Vagina (tissue), 2 donors: ENCODE measurements around the gene KCP. TPM values are rescaled to one million over a fixed set of nuclear protein-coding genes. Genes with fewer than 3 reads are reported as not detected.

ENCODE experiments used
- DNase-seq, 2 donors: peaks; one replicate each; pipeline ENCODE4 v3.0.0-alpha.2; 2017; ENCODE audit errors: extremely low spot score in 2 of 2
- H3K27ac ChIP-seq: fragments of 200-600 bp; sonication (generic); one replicate; pipeline ENCODE4 v1.5.1; 2019
- H3K27me3 ChIP-seq: fragments of 200-600 bp; sonication (generic); one replicate; pipeline ENCODE4 v1.5.1; 2019
- H3K36me3 ChIP-seq, 2 donors: fragments of 200-600 bp; sonication (generic); one replicate each; pipeline ENCODE4 v1.5.1; 2017 to 2019
- H3K4me1 ChIP-seq: fragments of 200-600 bp; sonication (generic); one replicate; pipeline ENCODE4 v1.5.1; 2019
- H3K4me3 ChIP-seq, 2 donors: fragments of 200-600 bp; sonication (generic); 1 replicate in 1 of 2; 2 replicates in 1 of 2; pipeline ENCODE4 v1.5.1; 2016 to 2019
- H3K9me3 ChIP-seq: fragments of 200-600 bp; sonication (generic); one replicate; pipeline ENCODE4 v1.5.1; 2019
- POLR2A ChIP-seq, 2 donors: fragments of 450-650 bp; IDR thresholded peaks; one replicate each; pipeline ENCODE4 v1.6.1; 2017; ENCODE audit warnings: antibody characterized with exemption in 2 of 2, mild to moderate bottlenecking in 2 of 2, moderate library complexity in 2 of 2
- POLR2AphosphoS5 ChIP-seq, 2 donors: sonication (generic); formaldehyde crosslinking; IDR thresholded peaks; one replicate each; pipeline ENCODE4 v1.9.0; 2017; ENCODE audit warnings: antibody characterized with exemption in 2 of 2, mild to moderate bottlenecking in 2 of 2, low read depth in 1 of 2; ENCODE audit not compliant: insufficient read depth in 1 of 2
- intact Hi-C: fragments of 100-400 bp; cut with DNase I; formaldehyde crosslinking; loops from one replicate; pipeline ENCODE4 v1.15.1; 2023
- total RNA-seq: library from RNA; depleted of rRNA; stranded (reverse); fragments of >200 nt; gene quantifications from one replicate; pipeline ENCODE4 v1.2.3, GENCODE V29; 2016
- TF ChIP-seq, protein P1 (sequence below), 3 experiments: fragments of 450-650 bp in 2 of 3; fragments of 200-600 bp in 1 of 3; sonication (generic) in 1 of 3; IDR thresholded peaks; one replicate each; pipeline ENCODE4 v1.5.1; 2017 to 2019; ENCODE audit warnings: antibody characterized with exemption in 3 of 3, mild to moderate bottlenecking in 2 of 3, moderate library complexity in 2 of 3

KCP gene
- total RNA-seq, 1 donor from 2014 or later = 1.2 TPM

- Histone ChIP-seq H3K9me3 (no peaks in the 10 kb centered on the region), H3K36me3 (no peaks in the 10 kb centered on the region), H3K4me1 (peaks cover 28% of the 10 kb centered on the region), H3K27me3 (no peaks in the 10 kb centered on the region), H3K4me3 (no peak overlapping the region), H3K27ac (no peak overlapping the region)
- no peak for DNase-seq
- no peak for TF ChIP-seq POLR2A (IDR thresholded peaks at IDR 0.05)
- intact Hi-C loops = no loop called here
Measured at GRCh38 chr7:128893251-128894100, 17.0 kb downstream of the KCP start.

DNA sequence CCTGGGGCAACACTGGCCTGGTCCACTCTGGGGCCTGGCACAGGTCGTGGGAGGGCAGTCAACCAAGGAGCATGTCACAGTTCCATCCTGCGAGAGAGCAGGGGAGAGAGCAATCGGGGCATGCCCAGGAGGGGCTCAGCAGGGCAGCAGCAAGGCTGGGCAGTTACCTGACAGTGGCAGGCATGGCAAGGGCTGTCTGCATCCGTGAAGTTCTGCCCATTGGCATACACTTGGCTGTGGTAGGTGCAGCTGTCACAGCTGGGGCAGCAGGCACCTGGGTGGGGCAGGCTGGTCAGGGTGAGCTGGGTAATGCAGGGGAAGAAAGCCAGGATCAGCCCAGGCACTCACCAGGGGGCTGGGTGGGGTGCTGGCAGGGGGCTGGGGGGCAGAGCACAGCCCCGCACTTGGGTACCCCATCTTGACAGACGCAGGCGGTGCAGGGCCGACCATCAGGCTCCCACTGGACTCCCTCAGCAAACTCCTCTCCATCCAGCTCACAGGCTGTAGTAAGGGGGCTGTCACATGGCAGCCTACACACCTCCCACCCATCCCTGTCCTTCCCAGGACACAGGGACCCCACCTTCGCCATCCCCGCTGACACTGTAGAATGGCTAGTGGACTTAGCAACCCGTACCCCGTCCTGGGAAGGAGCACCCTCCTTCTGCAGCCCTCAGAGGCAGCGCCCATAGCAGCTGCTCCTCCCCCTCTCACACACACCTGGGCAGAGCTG, 17.8 kb downstream of the KCP start:
- TF ChIP-seq POLR2A (IDR thresholded peaks at IDR 0.05) (no peak), POLR2AphosphoS5 (IDR thresholded peaks at IDR 0.05; ENCODE audit: insufficient read depth in 1 of 2, low read depth in 1 of 2) (no peak)
- TF ChIP-seq, protein P1, sequence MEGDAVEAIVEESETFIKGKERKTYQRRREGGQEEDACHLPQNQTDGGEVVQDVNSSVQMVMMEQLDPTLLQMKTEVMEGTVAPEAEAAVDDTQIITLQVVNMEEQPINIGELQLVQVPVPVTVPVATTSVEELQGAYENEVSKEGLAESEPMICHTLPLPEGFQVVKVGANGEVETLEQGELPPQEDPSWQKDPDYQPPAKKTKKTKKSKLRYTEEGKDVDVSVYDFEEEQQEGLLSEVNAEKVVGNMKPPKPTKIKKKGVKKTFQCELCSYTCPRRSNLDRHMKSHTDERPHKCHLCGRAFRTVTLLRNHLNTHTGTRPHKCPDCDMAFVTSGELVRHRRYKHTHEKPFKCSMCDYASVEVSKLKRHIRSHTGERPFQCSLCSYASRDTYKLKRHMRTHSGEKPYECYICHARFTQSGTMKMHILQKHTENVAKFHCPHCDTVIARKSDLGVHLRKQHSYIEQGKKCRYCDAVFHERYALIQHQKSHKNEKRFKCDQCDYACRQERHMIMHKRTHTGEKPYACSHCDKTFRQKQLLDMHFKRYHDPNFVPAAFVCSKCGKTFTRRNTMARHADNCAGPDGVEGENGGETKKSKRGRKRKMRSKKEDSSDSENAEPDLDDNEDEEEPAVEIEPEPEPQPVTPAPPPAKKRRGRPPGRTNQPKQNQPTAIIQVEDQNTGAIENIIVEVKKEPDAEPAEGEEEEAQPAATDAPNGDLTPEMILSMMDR (IDR thresholded peaks at IDR 0.05) = no peak
- Histone ChIP-seq H3K9me3 (no peaks in the 10 kb centered on the region), H3K27me3 (no peaks in the 10 kb centered on the region), H3K4me1 (peaks cover 28% of the 10 kb centered on the region), H3K4me3 (no peak overlapping the region), H3K27ac (no peak overlapping the region), H3K36me3 (no peaks in the 10 kb centered on the region)
- intact Hi-C loops = no loop called here
- no peak for DNase-seq

DNA sequence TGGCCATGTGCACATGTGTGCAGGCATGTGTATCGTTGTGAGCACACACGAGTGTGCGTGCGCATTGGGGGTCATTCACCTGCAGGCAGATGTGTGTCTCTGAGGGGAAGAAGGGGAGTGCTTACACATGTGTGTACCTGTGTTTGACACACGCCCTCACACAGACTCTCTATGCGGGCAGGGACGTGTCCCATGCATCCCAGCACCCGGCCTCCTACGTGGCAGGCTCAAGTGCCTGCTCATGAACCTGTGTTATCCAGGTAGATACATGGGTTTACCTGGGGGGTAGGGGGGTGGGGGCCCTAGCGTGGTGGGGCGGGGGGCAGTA, 18.6 kb downstream of the KCP start:
- Histone ChIP-seq H3K9me3 (no peaks in the 10 kb centered on the region), H3K36me3 (no peaks in the 10 kb centered on the region), H3K4me1 (peaks cover 28% of the 10 kb centered on the region), H3K27ac (no peak overlapping the region), H3K4me3 (no peak overlapping the region), H3K27me3 (no peaks in the 10 kb centered on the region)
- no peak for DNase-seq
- no peak for TF ChIP-seq POLR2A (IDR thresholded peaks at IDR 0.05)
- TF ChIP-seq, protein P1 (IDR thresholded peaks at IDR 0.05) = no peak
- intact Hi-C loops = no loop called here

- intact Hi-C loops = no loop called here
- Histone ChIP-seq H3K27ac (no peak overlapping the region), H3K27me3 (no peaks in the 10 kb centered on the region), H3K4me1 (peaks cover 28% of the 10 kb centered on the region), H3K9me3 (no peaks in the 10 kb centered on the region), H3K4me3 (peak overlapping the region; percentile 34 to 37), H3K36me3 (no peaks in the 10 kb centered on the region)
- TF ChIP-seq POLR2A (IDR thresholded peaks at IDR 0.05) = no peak
- TF ChIP-seq POLR2AphosphoS5 (IDR thresholded peaks at IDR 0.05; ENCODE audit: insufficient read depth in 1 of 2, low read depth in 1 of 2) = no peak
- TF ChIP-seq, protein P1 (IDR thresholded peaks at IDR 0.05) = no peak
- no peak for DNase-seq
Measured at GRCh38 chr7:128891110-128891941, 19.2 kb downstream of the KCP start.

DNA sequence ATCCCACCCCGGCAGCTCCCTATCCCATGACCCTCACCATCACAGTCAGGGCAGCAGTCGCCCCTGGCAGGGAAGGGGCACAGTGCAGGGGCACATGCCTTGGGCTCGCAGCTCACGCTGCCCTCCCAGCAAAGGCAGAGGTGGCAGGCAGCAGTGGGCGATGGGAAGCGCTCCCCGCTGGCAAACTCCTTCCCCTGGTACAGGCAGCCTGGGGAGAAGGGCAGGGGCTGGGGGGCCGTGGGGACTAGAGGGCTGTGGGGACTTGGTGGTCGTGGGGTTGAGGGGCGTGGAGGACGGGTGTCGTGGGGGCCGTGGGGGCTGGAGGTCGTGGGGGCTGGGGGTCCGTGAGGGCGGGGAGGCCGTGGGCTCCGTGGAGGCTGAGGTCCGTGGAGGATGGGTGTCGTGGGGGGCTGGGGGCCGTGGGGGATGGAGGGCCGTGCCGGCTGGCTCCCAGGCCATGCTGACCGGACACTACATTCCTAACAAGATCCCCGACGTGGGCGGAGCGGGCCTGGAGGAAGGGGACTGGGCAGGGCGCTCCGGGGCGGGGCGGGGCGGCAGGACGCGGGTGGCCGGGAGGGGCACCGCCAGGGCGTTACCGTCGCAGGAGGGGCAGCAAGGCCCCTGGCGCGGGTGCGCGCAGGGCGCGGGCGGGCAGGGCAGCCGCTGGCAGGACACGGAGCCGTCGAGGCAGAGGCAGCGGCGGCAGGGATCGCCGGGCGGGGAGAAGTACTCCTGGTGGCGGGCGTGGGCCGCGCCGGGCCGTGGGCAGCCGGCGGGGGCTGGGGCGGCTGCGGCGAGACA, 20.0 kb downstream of the KCP start:
- peaks cover 28% of the 10 kb centered on the region for H3K4me1 ChIP-seq
- no peaks in the 10 kb centered on the region for H3K36me3 ChIP-seq
- no peaks in the 10 kb centered on the region for H3K9me3 ChIP-seq
- TF ChIP-seq POLR2A (IDR thresholded peaks at IDR 0.05) (no peak), POLR2AphosphoS5 (IDR thresholded peaks at IDR 0.05; ENCODE audit: insufficient read depth in 1 of 2, low read depth in 1 of 2) (no peak)
- TF ChIP-seq, protein P1 (IDR thresholded peaks at IDR 0.05) = no peak
- H3K4me3 ChIP-seq = peak overlapping the region; percentile 34 to 37
- no peak for DNase-seq
- H3K27me3 ChIP-seq = no peaks in the 10 kb centered on the region
- intact Hi-C loops = no loop called here
- no peak overlapping the region for H3K27ac ChIP-seq
